Testis (tissue), 5 donors: ENCODE results near the gene AMOTL2. TPM values are rescaled to one million over a fixed set of nuclear protein-coding genes. Genes with fewer than 3 reads are reported as not detected.

ENCODE experiments used
- DNase-seq: peaks from one replicate; pipeline ENCODE4 v3.0.0-alpha.2; 2019
- H3K27ac ChIP-seq, 2 donors: fragments of 200-600 bp; sonication (generic); one replicate each; pipeline ENCODE4 v1.5.1; 2019
- H3K27me3 ChIP-seq: fragments of 200-600 bp; sonication (generic); one replicate; pipeline ENCODE4 v1.5.1; 2019
- H3K36me3 ChIP-seq: fragments of 200-600 bp; sonication (generic); one replicate; pipeline ENCODE4 v1.5.1; 2017; ENCODE audit warnings: low read depth; ENCODE audit errors: missing control alignments
- H3K4me1 ChIP-seq: fragments of 200-600 bp; sonication (generic); one replicate; pipeline ENCODE4 v1.5.1; 2019
- H3K4me3 ChIP-seq, 2 donors: fragments of 200-600 bp; sonication (generic); one replicate each; pipeline ENCODE4 v1.5.1; 2017 to 2019
- H3K9me3 ChIP-seq: fragments of 200-600 bp; sonication (generic); one replicate; pipeline ENCODE4 v1.5.1; 2017
- POLR2A ChIP-seq: fragments of 450-650 bp; IDR thresholded peaks from one replicate; pipeline ENCODE4 v1.6.1; 2017; ENCODE audit warnings: antibody characterized with exemption, mild to moderate bottlenecking, moderate library complexity
- WGBS, 2 donors: methylation state at CpG; one replicate each; pipeline ENCODE4 v1.1.5; 2018; 5-methylcytosine and 5-hydroxymethylcytosine counted together
- intact Hi-C: fragments of 100-400 bp; cut with DNase I; formaldehyde crosslinking; loops from one replicate; pipeline ENCODE4 v1.15.1; 2023; ENCODE audit warnings: low total_unique reads
- long read RNA-seq, 2 donors: transcript quantifications; one replicate each; lab custom pipeline, GENCODE V29; 2026
- polyA plus RNA-seq: library from polyadenylated mRNA; stranded (reverse); fragments of 350-450 nt; fragmentation: Illumina TruSeq; extraction: RNeasy Lipid Tissue Mini Kit (QIAGEN cat#74804); gene quantifications from one replicate; pipeline ENCODE4 v1.2.3, GENCODE V29; 2014; ENCODE audit warnings: low read depth, low replicate concordance; ENCODE audit not compliant: insufficient read depth
- total RNA-seq, 2 donors: library from RNA; depleted of rRNA; stranded (reverse); fragments of >200 nt; gene quantifications; one replicate each; pipeline ENCODE4 v1.2.3, GENCODE V29; 2016
- TF ChIP-seq, protein P1 (sequence below), 3 experiments: fragments of 450-650 bp in 2 of 3; fragments of 200-600 bp in 1 of 3; sonication (generic) in 1 of 3; IDR thresholded peaks; one replicate each; pipeline ENCODE4 v1.5.1; 2016 to 2019; ENCODE audit warnings: antibody characterized with exemption in 3 of 3, mild to moderate bottlenecking in 2 of 3, moderate library complexity in 1 of 3

AMOTL2 gene
- total RNA-seq = 10 to 100 TPM; 35.8 to 61.0 TPM
- polyA plus RNA-seq = 19.6 TPM
- long read RNA-seq, donor 1, full-length matches to known transcripts = 6 of 11 reads
- long read RNA-seq, donor 1, partial matches to known transcripts = 5 of 11 reads
- long read RNA-seq, donor 1, other reads (novel, unspliced or antisense) = 0 of 11 reads
- long read RNA-seq, donor 2, full-length matches to known transcripts = 1 of 13 reads
- long read RNA-seq, donor 2, partial matches to known transcripts = 12 of 13 reads
- long read RNA-seq, donor 2, other reads (novel, unspliced or antisense) = 0 of 13 reads

DNA sequence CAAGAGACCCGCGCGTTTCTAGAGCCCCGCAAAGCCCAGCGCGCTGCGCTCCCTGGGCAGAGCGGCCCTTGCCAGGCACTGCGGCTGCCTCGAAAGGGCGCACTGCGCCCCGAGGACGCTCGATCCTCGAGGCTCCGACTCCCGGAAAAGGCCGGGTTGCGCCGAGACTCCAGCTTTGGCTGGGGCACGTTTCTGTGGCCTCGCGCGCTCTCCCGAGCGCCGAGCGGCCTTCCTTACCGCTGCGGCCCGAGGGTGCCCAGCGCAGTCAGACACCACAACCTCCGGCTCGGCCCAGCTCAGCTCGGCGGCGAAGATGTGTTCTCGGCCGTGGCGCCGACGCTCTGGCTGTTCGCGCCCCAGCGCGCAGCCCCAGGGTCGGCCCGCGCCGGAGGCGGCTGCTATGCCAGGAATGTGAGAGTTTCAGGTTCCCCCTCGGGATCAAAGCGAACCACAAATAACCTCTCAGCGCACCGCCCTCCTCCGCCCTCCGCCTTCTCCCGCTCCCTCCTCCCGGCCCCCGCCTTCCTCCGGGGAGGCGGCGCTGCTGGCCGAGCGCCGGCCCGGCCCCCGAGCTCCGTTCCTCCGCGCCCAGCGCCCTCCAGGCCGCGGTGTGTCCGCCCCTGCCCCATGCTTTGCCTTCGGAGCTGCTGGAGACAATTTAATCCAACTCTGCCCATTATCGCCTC, at the start of gene AMOTL2:
Gene AMOTL2 (minus strand): TSS at position 343 of the 686 bp plus-strand sequence. CDS start 3,014 bp downstream, outside the sequence.
- H3K27me3 ChIP-seq = no peaks in the 10 kb centered on the region
- DNase-seq = peak; percentile 86
- H3K36me3 ChIP-seq = no peaks in the 10 kb centered on the region
- intact Hi-C loops = loop anchor here (5.0 kb wide), 1 partner anchor 88 kb away; no protein-coding TSS in a partner anchor
- peaks cover 18% of the 10 kb centered on the region for H3K4me1 ChIP-seq
- peak within 1 kb of the TSS; percentile 76 to 83 for H3K4me3 ChIP-seq
- no peak for TF ChIP-seq POLR2A
- TF ChIP-seq, protein P1, sequence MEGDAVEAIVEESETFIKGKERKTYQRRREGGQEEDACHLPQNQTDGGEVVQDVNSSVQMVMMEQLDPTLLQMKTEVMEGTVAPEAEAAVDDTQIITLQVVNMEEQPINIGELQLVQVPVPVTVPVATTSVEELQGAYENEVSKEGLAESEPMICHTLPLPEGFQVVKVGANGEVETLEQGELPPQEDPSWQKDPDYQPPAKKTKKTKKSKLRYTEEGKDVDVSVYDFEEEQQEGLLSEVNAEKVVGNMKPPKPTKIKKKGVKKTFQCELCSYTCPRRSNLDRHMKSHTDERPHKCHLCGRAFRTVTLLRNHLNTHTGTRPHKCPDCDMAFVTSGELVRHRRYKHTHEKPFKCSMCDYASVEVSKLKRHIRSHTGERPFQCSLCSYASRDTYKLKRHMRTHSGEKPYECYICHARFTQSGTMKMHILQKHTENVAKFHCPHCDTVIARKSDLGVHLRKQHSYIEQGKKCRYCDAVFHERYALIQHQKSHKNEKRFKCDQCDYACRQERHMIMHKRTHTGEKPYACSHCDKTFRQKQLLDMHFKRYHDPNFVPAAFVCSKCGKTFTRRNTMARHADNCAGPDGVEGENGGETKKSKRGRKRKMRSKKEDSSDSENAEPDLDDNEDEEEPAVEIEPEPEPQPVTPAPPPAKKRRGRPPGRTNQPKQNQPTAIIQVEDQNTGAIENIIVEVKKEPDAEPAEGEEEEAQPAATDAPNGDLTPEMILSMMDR (IDR thresholded peaks at IDR 0.05) = no peak
- no peaks in the 10 kb centered on the region for H3K9me3 ChIP-seq
- H3K27ac ChIP-seq = peak within 1 kb of the TSS; percentile 90 to 94
- 1% methylated on average over 78 of the region's 78 CpGs; no CpG with 5 or more reads in 1 of the 2 donors for WGBS, 2 donors

DNA sequence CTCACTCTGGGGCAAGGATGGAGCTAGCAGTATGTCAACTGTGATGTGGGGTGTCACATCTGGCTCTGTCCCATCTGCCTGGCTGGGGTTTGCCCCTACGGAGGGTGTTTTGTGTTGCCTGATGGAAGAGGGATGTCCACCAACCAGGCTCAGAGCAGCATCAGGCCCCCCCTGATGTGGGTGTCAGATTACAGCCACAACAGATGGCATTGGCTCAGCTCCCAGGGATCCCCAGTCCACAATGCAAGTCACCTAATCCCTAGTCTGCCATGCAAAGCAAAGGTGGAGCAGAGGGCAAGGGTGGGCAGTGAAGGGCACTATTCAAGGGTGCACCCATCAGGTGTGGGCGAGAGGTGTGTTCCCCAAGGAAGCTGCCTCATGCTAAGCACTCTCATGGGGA, 48.9 kb upstream of the AMOTL2 start:
- WGBS, 2 donors = 55 to 83% methylated on average over 2 of the region's 2 CpGs

DNA sequence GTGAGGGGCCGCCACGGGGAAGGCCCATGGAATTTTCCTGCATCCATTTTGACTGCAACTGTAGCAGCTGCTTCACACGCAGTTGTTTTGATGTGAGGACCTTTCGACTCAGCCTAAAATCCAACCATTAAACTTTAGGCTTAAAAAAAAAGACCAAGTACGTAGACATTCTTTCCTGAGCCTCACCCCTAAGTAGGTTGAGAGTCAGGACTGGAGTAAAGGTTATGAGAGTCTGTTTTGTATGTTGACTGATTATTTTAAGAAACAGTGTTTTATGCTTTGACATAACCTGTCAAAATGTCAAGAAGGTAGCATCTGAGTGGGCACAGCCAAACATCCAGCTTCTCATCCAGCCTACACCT, 45.7 kb upstream of the AMOTL2 start:
- Histone ChIP-seq H3K27ac (no peak overlapping the region), H3K36me3 (no peaks in the 10 kb centered on the region), H3K4me1 (no peaks in the 10 kb centered on the region), H3K27me3 (no peaks in the 10 kb centered on the region), H3K9me3 (no peaks in the 10 kb centered on the region), H3K4me3 (no peak overlapping the region)
- DNase-seq = no peak
- 88 to 90% methylated on average over 5 of the region's 5 CpGs for WGBS, 2 donors
- TF ChIP-seq, protein P1 (IDR thresholded peaks at IDR 0.05) = no peak
- no peak for TF ChIP-seq POLR2A
- intact Hi-C loops = no loop called here

More for the DNA sequence above, 48.9 kb upstream of the AMOTL2 start:
- H3K4me3 ChIP-seq = no peak overlapping the region
- no peaks in the 10 kb centered on the region for H3K4me1 ChIP-seq
- DNase-seq = no peak
- H3K27ac ChIP-seq = no peak overlapping the region
- H3K9me3 ChIP-seq = no peaks in the 10 kb centered on the region
- intact Hi-C loops = no loop called here
- no peaks in the 10 kb centered on the region for H3K27me3 ChIP-seq
- TF ChIP-seq, protein P1 (IDR thresholded peaks at IDR 0.05) = no peak
- no peak for TF ChIP-seq POLR2A
- H3K36me3 ChIP-seq = no peaks in the 10 kb centered on the region

DNA sequence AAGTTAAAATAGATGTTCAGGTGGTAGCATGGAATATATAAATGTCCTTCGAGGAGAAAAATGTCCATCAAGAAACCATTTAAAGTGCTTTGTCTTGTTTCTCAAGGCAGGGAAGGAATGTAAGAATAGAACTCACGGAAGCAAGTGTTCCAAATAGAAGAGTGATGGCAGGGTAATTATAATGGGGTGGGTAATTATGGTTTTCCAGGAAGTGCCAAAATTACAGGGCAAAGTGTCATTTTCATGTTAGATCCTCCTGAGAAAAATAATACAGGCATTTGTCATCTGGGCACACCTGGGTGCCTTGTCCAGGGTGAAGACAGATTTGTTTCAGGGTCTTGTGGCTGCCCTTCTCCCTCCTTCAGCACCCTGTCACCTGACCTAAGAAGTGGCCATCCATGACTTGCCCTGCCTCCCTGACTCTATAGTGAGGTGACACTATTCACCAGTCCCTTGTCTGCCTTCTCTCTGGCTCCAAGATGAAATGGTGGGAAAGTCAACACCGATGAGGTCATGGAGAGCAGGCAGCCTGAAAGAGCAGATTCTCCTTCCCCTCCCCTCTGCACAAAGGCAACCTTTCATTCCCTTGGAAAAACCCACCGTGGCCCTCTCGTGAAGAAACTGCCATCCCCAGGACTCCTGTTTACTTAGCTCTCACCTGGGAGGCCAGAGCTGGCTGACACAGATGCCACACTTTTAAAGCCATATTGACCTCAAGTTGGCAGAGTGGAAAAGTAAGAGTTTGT, 45.1 kb upstream of the AMOTL2 start:
- Histone ChIP-seq H3K27ac (no peak overlapping the region), H3K4me3 (no peak overlapping the region), H3K9me3 (no peaks in the 10 kb centered on the region), H3K27me3 (no peaks in the 10 kb centered on the region), H3K36me3 (no peaks in the 10 kb centered on the region), H3K4me1 (no peaks in the 10 kb centered on the region)
- TF ChIP-seq, protein P1 (IDR thresholded peaks at IDR 0.05) = no peak
- TF ChIP-seq POLR2A = no peak
- no peak for DNase-seq
- intact Hi-C loops = no loop called here
- 79 to 92% methylated on average over 5 of the region's 5 CpGs for WGBS, 2 donors
